ENCODE results near the gene TREML4.

- no peak for TF ChIP-seq CTCF (IDR thresholded peaks at IDR 0.05; ENCODE audit: insufficient read depth, low read length)
- TF ChIP-seq POLR2AphosphoS5 (IDR thresholded peaks at IDR 0.05; ENCODE audit: low read depth), result no peak
- TF ChIP-seq REST (IDR thresholded peaks at IDR 0.05; ENCODE audit: insufficient replicate concordance, low read depth), result no peak
These were observed 467 bp downstream of the TREML4 start for GRCh38 chr6:41228616-41229015.

All from HL-60 (cell line).